Measurements from ENCODE around the gene LMF1. TPM values are rescaled to one million over a fixed set of nuclear protein-coding genes. Genes with fewer than 3 reads are reported as not detected.
"Not testable (repeated sequence)": the region's sequence is repeated elsewhere in the genome, so short reads cannot be mapped to it uniquely, and the experiment has no call there.

The LMF1 gene
- total RNA-seq, 2 donors from 2014 or later: 26.9 to 33.2 TPM

- peaks cover 2 to 8% of the 10 kb centered on the region in 2 donors for H3K36me3 Mint-ChIP-seq (ENCODE audit: insufficient read depth in 2 of 2)
- H3K4me3 Mint-ChIP-seq: no peak overlapping the region
- H3K4me1 Mint-ChIP-seq (ENCODE audit: low read depth): no peaks in the 10 kb centered on the region
- no peak overlapping the region for H3K27ac Mint-ChIP-seq
- H3K9me3 Mint-ChIP-seq: peaks cover 4 to 6% of the 10 kb centered on the region in 2 donors
- no peaks in the 10 kb centered on the region for H3K27me3 Mint-ChIP-seq (ENCODE audit: low read depth)
- ATAC-seq (replicated peaks in 1 of 2) (no peak), DNase-seq (no peak)
These were observed 104.4 kb downstream of the LMF1 start for GRCh38 chr16:866252-866896.

GRCh38 chr16:865026-865425 is 105.8 kb downstream of the LMF1 start:
- H3K36me3 Mint-ChIP-seq (ENCODE audit: insufficient read depth in 2 of 2): peaks cover 4 to 12% of the 10 kb centered on the region in 2 donors
- H3K27me3 Mint-ChIP-seq (ENCODE audit: low read depth): no peaks in the 10 kb centered on the region
- no peak for ATAC-seq (replicated peaks in 1 of 2)
- H3K9me3 Mint-ChIP-seq: peaks cover 6 to 10% of the 10 kb centered on the region in 2 donors
- no peak overlapping the region for H3K27ac Mint-ChIP-seq
- DNase-seq: no peak
- H3K4me3 Mint-ChIP-seq: no peak overlapping the region
- no peaks in the 10 kb centered on the region for H3K4me1 Mint-ChIP-seq (ENCODE audit: low read depth)

DNA sequence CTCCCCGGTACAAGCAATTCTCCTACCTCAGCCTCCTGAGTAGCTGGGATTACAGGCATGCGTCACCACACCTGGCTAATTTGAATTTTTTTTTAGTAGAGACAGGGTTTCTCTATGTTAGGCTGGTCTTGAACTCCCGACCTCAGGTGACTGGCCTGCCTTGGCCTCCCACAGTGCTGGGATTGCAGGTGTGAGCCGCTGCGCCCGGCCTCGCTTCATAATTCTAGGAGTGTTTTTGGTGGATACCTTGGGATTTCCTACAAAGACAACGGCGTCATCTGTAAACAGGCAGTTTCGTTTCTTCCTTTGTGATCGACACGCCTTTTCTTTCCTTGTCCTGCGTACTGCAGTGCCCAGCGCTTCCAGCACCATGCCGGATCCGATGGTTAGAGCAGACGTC is 109.3 kb downstream of the LMF1 start:
- ATAC-seq (replicated peaks in 1 of 2): no peak
- no peak for DNase-seq
- H3K27me3 Mint-ChIP-seq (ENCODE audit: low read depth): no peaks in the 10 kb centered on the region
- H3K27ac Mint-ChIP-seq: no peak overlapping the region
- no peaks in the 10 kb centered on the region for H3K4me1 Mint-ChIP-seq (ENCODE audit: low read depth)
- H3K9me3 Mint-ChIP-seq: peaks cover 8 to 10% of the 10 kb centered on the region in 2 donors
- H3K4me3 Mint-ChIP-seq: no peak overlapping the region
- peaks cover 10 to 16% of the 10 kb centered on the region in 2 donors for H3K36me3 Mint-ChIP-seq (ENCODE audit: insufficient read depth in 2 of 2)

- no peak overlapping the region for H3K27ac Mint-ChIP-seq
These were observed 109.9 kb downstream of the LMF1 start for GRCh38 chr16:860891-861290.

GRCh38 chr16:858971-859370 is 111.8 kb downstream of the LMF1 start:
- not testable (repeated sequence) for H3K4me1 Mint-ChIP-seq (ENCODE audit: low read depth); H3K27ac Mint-ChIP-seq; H3K4me3 Mint-ChIP-seq; H3K9me3 Mint-ChIP-seq; DNase-seq; ATAC-seq (replicated peaks in 1 of 2); H3K27me3 Mint-ChIP-seq (ENCODE audit: low read depth)
- H3K36me3 Mint-ChIP-seq (ENCODE audit: insufficient read depth in 2 of 2): peaks cover 10 to 14% of the 10 kb centered on the region in 2 donors

More at GRCh38 chr16:860891-861290, 109.9 kb downstream of the LMF1 start:
- Mint-ChIP-seq H3K4me1 (ENCODE audit: low read depth) (no peaks in the 10 kb centered on the region), H3K27me3 (ENCODE audit: low read depth) (no peaks in the 10 kb centered on the region), H3K4me3 (no peak overlapping the region), H3K9me3 (peaks cover 8 to 10% of the 10 kb centered on the region in 2 donors), H3K36me3 (ENCODE audit: insufficient read depth in 2 of 2) (peaks cover 10 to 16% of the 10 kb centered on the region in 2 donors)
- DNase-seq (no peak), ATAC-seq (replicated peaks in 1 of 2) (no peak)

DNA sequence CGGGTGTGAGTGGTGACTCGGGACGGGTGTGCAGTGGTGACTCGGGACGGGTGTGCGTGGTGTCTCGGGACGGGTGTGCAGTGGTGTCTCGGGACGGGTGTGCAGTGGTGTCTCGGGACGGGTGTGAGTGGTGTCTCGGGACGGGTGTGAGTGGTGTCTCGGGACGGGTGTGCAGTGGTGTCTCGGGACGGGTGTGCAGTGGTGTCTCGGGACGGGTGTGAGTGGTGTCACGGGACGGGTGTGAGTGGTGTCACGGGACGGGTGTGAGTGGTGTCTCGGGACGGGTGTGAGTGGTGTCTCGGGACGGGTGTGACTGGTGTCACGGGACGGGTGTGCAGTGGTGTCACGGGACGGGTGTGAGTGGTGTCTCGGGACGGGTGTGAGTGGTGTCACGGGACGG is 112.3 kb downstream of the LMF1 start:
- DNase-seq; H3K27me3 Mint-ChIP-seq (ENCODE audit: low read depth); ATAC-seq (replicated peaks in 1 of 2); H3K27ac Mint-ChIP-seq; H3K4me3 Mint-ChIP-seq; H3K4me1 Mint-ChIP-seq (ENCODE audit: low read depth); H3K9me3 Mint-ChIP-seq: not testable (repeated sequence)
- H3K36me3 Mint-ChIP-seq (ENCODE audit: insufficient read depth in 2 of 2): peaks cover 10 to 13% of the 10 kb centered on the region in 2 donors

DNA sequence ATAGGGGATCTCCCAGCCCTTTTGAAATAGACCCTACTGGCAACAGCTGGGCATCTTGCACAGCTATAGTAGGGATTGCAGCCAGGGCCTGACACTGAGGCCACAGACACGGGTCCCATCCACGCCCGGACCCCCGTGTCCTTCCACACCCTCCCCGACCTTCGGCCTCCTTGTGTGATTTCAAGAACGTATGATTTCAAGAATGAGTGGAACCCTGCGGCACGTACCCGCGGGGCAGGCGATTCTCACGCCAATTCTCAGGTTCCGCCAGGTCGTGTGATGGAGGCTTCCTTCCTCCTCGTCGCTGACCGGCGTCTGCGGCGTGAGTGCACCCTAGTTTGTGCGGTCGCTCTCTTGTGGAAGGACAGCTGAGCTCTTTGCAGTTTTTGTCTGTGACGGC is 114.0 kb downstream of the LMF1 start:
- H3K36me3 Mint-ChIP-seq (ENCODE audit: insufficient read depth in 2 of 2): peaks cover 9 to 10% of the 10 kb centered on the region in 2 donors
- peaks cover 6 to 7% of the 10 kb centered on the region in 2 donors for H3K9me3 Mint-ChIP-seq
- ATAC-seq (replicated peaks in 1 of 2) (no peak), DNase-seq (no peak)
- no peaks in the 10 kb centered on the region for H3K27me3 Mint-ChIP-seq (ENCODE audit: low read depth)
- H3K27ac Mint-ChIP-seq: no peak overlapping the region
- no peak overlapping the region for H3K4me3 Mint-ChIP-seq
- no peaks in the 10 kb centered on the region for H3K4me1 Mint-ChIP-seq (ENCODE audit: low read depth)

DNA sequence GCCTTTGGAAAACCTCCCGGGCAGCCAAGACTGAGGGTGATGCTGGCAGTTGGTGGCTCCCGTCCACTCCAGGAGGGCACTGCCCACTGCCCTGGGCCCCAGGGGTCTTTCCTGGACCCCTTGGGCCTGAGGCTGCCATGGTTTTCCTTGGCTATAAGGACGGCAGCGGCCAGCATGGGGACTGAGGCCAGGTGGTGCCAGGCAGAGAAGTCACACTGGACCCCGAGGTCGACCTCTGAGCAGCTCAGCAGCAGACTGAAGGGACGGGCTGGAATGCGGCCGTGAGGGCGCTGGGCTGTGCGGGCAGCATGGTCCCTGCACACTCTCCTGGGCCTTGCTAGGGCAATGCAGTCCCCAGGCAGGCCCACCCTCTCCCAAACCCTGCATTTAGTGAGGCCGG is 114.7 kb downstream of the LMF1 start:
- Mint-ChIP-seq H3K27me3 (ENCODE audit: low read depth) (no peaks in the 10 kb centered on the region), H3K36me3 (ENCODE audit: insufficient read depth in 2 of 2) (peaks cover 8% of the 10 kb centered on the region in 2 donors), H3K4me3 (no peak overlapping the region), H3K27ac (no peak overlapping the region), H3K9me3 (peaks cover 4 to 5% of the 10 kb centered on the region in 2 donors), H3K4me1 (ENCODE audit: low read depth) (no peaks in the 10 kb centered on the region)
- ATAC-seq (replicated peaks in 1 of 2) (no peak), DNase-seq (no peak)

- Mint-ChIP-seq H3K4me3 (no peak overlapping the region), H3K27me3 (ENCODE audit: low read depth) (no peaks in the 10 kb centered on the region), H3K27ac (no peak overlapping the region), H3K9me3 (peaks cover 0 to 4% of the 10 kb centered on the region in 2 donors), H3K36me3 (ENCODE audit: insufficient read depth in 2 of 2) (peaks cover 4 to 6% of the 10 kb centered on the region in 2 donors), H3K4me1 (ENCODE audit: low read depth) (no peaks in the 10 kb centered on the region)
- no peak for ATAC-seq (replicated peaks in 1 of 2)
- no peak for DNase-seq
These were observed 115.3 kb downstream of the LMF1 start for GRCh38 chr16:855471-855870.

GRCh38 chr16:854808-855410 is 115.9 kb downstream of the LMF1 start:
- ATAC-seq (replicated peaks in 1 of 2): no peak
- H3K27me3 Mint-ChIP-seq (ENCODE audit: low read depth): no peaks in the 10 kb centered on the region
- H3K4me3 Mint-ChIP-seq: no peak overlapping the region
- H3K36me3 Mint-ChIP-seq (ENCODE audit: insufficient read depth in 2 of 2): peaks cover 7 to 9% of the 10 kb centered on the region in 2 donors
- peaks cover 0 to 9% of the 10 kb centered on the region in 2 donors for H3K9me3 Mint-ChIP-seq
- no peaks in the 10 kb centered on the region for H3K4me1 Mint-ChIP-seq (ENCODE audit: low read depth)
- no peak overlapping the region for H3K27ac Mint-ChIP-seq
- no peak for DNase-seq

DNA sequence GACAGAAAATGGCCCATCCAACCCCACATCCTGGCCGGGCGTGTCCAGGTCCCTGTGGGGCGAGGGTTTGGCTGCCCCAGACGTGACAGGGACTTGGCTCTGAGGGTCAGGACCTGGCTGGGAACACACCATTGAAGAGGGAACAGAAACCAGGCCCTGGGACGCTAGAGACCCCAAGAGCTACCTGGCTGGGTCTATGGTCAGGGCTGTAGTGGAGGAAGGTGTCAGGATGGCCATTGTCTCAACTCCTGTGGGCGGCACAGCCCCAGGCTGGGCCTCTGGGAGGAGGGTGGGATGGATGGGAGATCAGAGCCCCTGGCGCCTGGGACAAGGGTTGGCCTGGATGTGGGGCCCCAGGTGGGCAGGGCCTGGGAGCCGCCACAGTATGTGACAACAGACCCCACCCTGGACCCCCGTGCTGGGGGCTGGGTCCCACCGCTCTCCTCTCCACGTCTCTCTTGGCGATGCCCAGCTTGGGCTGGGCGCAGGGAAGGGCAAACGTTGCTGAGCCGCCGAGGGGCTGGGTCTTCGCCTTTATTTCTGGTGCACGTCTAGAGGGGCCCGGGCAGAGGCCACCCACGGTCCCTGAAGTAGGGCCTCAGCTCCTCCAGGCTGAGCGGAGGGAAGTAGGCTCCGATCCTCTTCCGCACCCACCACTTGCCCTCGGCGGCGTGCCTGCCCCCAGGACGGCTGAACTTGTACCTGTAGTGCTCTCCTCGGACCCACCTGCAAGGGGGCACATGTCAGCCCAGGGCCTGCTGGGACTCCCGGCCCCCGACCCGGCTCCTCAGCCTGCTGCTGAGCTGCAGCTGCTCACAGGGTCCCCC is 116.6 kb downstream of the LMF1 start:
- DNase-seq: no peak
- Mint-ChIP-seq H3K4me1 (ENCODE audit: low read depth) (no peaks in the 10 kb centered on the region), H3K4me3 (no peak overlapping the region), H3K27me3 (ENCODE audit: low read depth) (no peaks in the 10 kb centered on the region), H3K27ac (no peak overlapping the region), H3K9me3 (peaks cover 0 to 7% of the 10 kb centered on the region in 2 donors), H3K36me3 (ENCODE audit: insufficient read depth in 2 of 2) (peaks cover 6% of the 10 kb centered on the region in 2 donors)
- ATAC-seq (replicated peaks in 1 of 2): no peak

GRCh38 chr16:853306-853705 is 117.5 kb downstream of the LMF1 start:
- no peak overlapping the region for H3K4me3 Mint-ChIP-seq
- H3K36me3 Mint-ChIP-seq (ENCODE audit: insufficient read depth in 2 of 2): peaks cover 3 to 6% of the 10 kb centered on the region in 2 donors
- ATAC-seq (replicated peaks in 1 of 2): no peak
- DNase-seq: no peak
- H3K27me3 Mint-ChIP-seq (ENCODE audit: low read depth): no peaks in the 10 kb centered on the region
- H3K27ac Mint-ChIP-seq: no peak overlapping the region
- H3K4me1 Mint-ChIP-seq (ENCODE audit: low read depth): no peaks in the 10 kb centered on the region
- peaks cover 0 to 7% of the 10 kb centered on the region in 2 donors for H3K9me3 Mint-ChIP-seq
